ENCODE data around the gene COL4A1. TPM values are rescaled to one million over a fixed set of nuclear protein-coding genes. Genes with fewer than 3 reads are reported as not detected.

COL4A1 gene
- total RNA-seq, 1 donor from 2014 or later, result 105 TPM

DNA sequence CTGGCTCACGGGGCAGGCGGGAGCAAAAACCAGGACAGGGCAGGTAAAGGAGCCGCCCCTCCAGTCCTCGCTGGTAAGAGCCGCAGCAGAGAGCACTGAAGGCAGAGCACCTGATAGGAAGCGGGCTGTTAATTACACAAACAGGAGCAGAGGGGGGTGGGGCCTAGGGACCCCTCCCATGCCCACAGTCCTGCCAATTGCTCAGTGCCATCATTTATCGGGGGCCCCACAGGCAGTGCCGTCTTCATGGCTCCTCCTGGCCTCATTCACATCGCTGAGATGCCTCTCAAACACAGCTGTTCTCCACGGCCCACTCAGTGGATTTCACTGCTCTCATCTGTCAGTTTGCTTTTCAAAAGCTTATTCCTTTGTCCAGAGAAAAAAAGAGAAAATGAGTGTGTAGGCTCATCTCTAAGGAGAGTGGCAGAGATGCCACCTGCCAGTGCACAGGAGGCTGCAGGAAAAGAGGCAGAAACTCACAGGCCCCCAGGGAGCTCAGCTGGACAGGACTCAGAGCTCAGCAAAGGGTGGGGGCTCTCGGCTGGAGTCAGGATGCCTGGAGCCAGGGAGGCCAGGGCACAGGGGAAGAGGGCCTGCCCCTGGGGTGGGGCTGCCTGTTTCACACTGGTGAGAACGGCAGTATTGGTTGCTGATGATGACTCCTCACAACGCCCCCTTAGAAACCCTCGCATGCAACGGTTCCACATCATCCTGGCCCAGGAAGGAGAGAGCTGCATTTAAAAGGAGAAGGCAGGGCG is 174.6 kb downstream of the COL4A1 start:
- no peak overlapping the region for H3K9ac ChIP-seq
- no peaks in the 10 kb centered on the region for H3K27me3 ChIP-seq
- H3K27ac ChIP-seq, result no peak overlapping the region
- peaks cover 74% of the 10 kb centered on the region for H3K4me1 Mint-ChIP-seq
- H4K20me1 ChIP-seq (ENCODE audit: low read depth), result no peaks in the 10 kb centered on the region
- DNase-seq (ENCODE audit: low spot score), result no peak
- H3K9me3 ChIP-seq (ENCODE audit: low read depth), result no peaks in the 10 kb centered on the region
- H3K9me3 Mint-ChIP-seq, result peaks cover 13% of the 10 kb centered on the region
- H3K36me3 ChIP-seq, result no peaks in the 10 kb centered on the region
- H2AFZ ChIP-seq (replicated peaks), result peak overlapping the region; percentile 7
- H3K27me3 Mint-ChIP-seq (ENCODE audit: insufficient read depth, low read depth), result peaks cover 15% of the 10 kb centered on the region
- TF ChIP-seq, protein P1, sequence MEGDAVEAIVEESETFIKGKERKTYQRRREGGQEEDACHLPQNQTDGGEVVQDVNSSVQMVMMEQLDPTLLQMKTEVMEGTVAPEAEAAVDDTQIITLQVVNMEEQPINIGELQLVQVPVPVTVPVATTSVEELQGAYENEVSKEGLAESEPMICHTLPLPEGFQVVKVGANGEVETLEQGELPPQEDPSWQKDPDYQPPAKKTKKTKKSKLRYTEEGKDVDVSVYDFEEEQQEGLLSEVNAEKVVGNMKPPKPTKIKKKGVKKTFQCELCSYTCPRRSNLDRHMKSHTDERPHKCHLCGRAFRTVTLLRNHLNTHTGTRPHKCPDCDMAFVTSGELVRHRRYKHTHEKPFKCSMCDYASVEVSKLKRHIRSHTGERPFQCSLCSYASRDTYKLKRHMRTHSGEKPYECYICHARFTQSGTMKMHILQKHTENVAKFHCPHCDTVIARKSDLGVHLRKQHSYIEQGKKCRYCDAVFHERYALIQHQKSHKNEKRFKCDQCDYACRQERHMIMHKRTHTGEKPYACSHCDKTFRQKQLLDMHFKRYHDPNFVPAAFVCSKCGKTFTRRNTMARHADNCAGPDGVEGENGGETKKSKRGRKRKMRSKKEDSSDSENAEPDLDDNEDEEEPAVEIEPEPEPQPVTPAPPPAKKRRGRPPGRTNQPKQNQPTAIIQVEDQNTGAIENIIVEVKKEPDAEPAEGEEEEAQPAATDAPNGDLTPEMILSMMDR (IDR thresholded peaks at IDR 0.05), result no peak
- TF ChIP-seq EZH2 (IDR thresholded peaks at IDR 0.05) (no peak), EZH2phosphoT487 (IDR thresholded peaks at IDR 0.05) (no peak)
- H3K4me2 ChIP-seq, result peak overlapping the region; percentile 21
- peaks cover 61% of the 10 kb centered on the region for H3F3A ChIP-seq (ENCODE audit: low read depth)
- no peak overlapping the region for H3K4me3 Mint-ChIP-seq
- H3K79me2 ChIP-seq (ENCODE audit: low read depth), result no peaks in the 10 kb centered on the region
- H3K36me3 Mint-ChIP-seq, result peaks cover 4% of the 10 kb centered on the region
- H3K27ac Mint-ChIP-seq, result peak overlapping the region; percentile 59
- peaks cover 81% of the 10 kb centered on the region for H3K4me1 ChIP-seq
- no peak overlapping the region for H3K4me3 ChIP-seq

DNA sequence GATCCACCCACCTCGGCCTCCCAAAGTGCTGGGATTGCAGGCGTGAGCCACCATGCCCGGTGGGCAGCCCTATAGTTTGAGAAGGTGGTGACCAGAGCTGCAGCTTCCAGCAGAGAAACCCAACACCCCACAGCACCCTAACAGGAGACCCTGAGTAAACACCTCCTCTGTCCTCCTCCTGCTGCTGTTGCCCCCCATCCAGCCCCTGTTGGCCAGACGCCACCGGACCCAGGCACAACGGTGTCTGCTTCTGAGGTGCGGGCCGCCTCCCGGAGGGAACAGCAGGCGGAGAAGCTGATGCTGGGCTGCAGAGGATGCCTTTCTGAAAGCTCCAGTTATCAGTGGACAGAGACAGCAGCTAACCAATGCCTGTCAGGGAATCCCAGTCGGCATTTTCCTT is 175.5 kb downstream of the COL4A1 start:
- peaks cover 61% of the 10 kb centered on the region for H3F3A ChIP-seq (ENCODE audit: low read depth)
- H3K4me3 ChIP-seq, result no peak overlapping the region
- Mint-ChIP-seq H3K4me1 (peaks cover 75% of the 10 kb centered on the region), H3K4me3 (no peak overlapping the region), H3K36me3 (peaks cover 4% of the 10 kb centered on the region), H3K9me3 (peaks cover 19% of the 10 kb centered on the region), H3K27me3 (ENCODE audit: insufficient read depth, low read depth) (peaks cover 17% of the 10 kb centered on the region), H3K27ac (no peak overlapping the region)
- no peaks in the 10 kb centered on the region for H4K20me1 ChIP-seq (ENCODE audit: low read depth)
- DNase-seq (ENCODE audit: low spot score), result no peak
- no peaks in the 10 kb centered on the region for H3K9me3 ChIP-seq (ENCODE audit: low read depth)
- H3K4me2 ChIP-seq, result no peak overlapping the region
- H3K36me3 ChIP-seq, result no peaks in the 10 kb centered on the region
- no peak for TF ChIP-seq EZH2phosphoT487 (IDR thresholded peaks at IDR 0.05)
- no peak overlapping the region for H2AFZ ChIP-seq (replicated peaks)
- H3K9ac ChIP-seq, result no peak overlapping the region
- H3K27ac ChIP-seq, result no peak overlapping the region
- H3K4me1 ChIP-seq, result peaks cover 79% of the 10 kb centered on the region
- no peaks in the 10 kb centered on the region for H3K27me3 ChIP-seq
- H3K79me2 ChIP-seq (ENCODE audit: low read depth), result no peaks in the 10 kb centered on the region

DNA sequence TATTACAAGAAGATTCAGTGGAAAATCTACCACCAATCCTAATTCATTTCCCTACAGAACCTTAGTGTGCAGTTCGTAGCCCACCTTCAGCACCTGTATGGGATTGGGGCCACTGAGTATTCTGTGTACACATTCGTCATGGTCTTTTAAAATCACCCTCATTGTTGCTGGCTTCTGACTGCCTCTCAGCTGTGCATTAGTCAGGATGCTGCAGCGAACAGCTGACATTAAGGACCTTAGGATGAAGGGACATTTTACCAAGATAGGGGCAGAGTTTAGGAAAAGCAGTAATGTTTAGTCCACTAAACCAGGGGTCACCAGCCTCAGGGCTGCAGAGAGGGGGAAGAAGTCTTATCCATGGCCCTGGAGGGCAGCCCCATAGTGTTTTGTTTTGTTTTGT is 176.5 kb downstream of the COL4A1 start:
- peaks cover 61% of the 10 kb centered on the region for H3F3A ChIP-seq (ENCODE audit: low read depth)
- Mint-ChIP-seq H3K4me3 (no peak overlapping the region), H3K27ac (no peak overlapping the region), H3K4me1 (peaks cover 75% of the 10 kb centered on the region), H3K27me3 (ENCODE audit: insufficient read depth, low read depth) (peaks cover 17% of the 10 kb centered on the region), H3K36me3 (peaks cover 4% of the 10 kb centered on the region), H3K9me3 (peaks cover 19% of the 10 kb centered on the region)
- H3K4me1 ChIP-seq, result peaks cover 79% of the 10 kb centered on the region
- no peaks in the 10 kb centered on the region for H3K27me3 ChIP-seq
- no peak overlapping the region for H3K9ac ChIP-seq
- H3K9me3 ChIP-seq (ENCODE audit: low read depth), result no peaks in the 10 kb centered on the region
- no peak overlapping the region for H2AFZ ChIP-seq (replicated peaks)
- no peak overlapping the region for H3K27ac ChIP-seq
- no peak for TF ChIP-seq EZH2 (IDR thresholded peaks at IDR 0.05)
- TF ChIP-seq EZH2phosphoT487 (IDR thresholded peaks at IDR 0.05), result no peak
- TF ChIP-seq, protein P1 (IDR thresholded peaks at IDR 0.05), result no peak
- DNase-seq (ENCODE audit: low spot score), result no peak
- H4K20me1 ChIP-seq (ENCODE audit: low read depth), result no peaks in the 10 kb centered on the region
- H3K4me3 ChIP-seq, result no peak overlapping the region
- no peaks in the 10 kb centered on the region for H3K36me3 ChIP-seq
- H3K4me2 ChIP-seq, result peak overlapping the region; percentile 8
- H3K79me2 ChIP-seq (ENCODE audit: low read depth), result no peaks in the 10 kb centered on the region

DNA sequence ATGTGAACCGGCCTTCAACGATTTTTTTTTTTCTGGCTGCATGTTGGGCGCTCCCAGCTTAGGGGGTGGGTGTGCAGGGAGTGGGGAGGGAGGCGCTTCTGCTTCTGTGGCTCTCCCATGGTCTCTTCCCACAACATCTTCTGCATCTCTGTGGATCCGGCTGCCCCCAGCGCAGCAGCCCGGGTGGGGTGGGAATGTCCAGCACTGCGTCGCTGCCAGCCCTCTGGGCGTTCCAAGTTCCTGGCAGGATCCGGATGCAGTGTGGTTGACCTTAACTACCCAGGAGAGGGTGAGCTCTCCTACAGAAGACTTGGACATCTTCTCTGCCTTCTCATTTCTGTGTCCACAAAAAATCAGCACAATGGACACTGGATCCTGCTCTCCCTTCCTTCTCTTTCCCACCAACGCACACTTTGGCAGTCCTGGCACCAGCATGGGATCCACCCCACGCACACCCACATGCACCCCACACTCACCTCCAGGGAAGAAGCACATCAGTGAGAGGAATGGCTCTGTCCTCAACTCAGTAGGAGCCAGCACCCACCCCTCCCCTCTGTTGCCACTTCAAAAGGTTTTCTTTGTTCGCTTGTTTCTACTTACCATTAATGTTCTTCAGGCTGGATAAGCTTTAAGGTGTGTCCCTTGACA is 177.3 kb downstream of the COL4A1 start:
- H3K36me3 Mint-ChIP-seq, result peaks cover 4% of the 10 kb centered on the region
- Histone ChIP-seq H3K9ac (no peak overlapping the region), H3K27ac (no peak overlapping the region), H4K20me1 (ENCODE audit: low read depth) (no peaks in the 10 kb centered on the region), H3F3A (ENCODE audit: low read depth) (peaks cover 58% of the 10 kb centered on the region), H3K36me3 (no peaks in the 10 kb centered on the region), H3K27me3 (no peaks in the 10 kb centered on the region), H3K79me2 (ENCODE audit: low read depth) (no peaks in the 10 kb centered on the region), H3K9me3 (ENCODE audit: low read depth) (no peaks in the 10 kb centered on the region), H3K4me2 (no peak overlapping the region), H2AFZ (replicated peaks) (no peak overlapping the region), H3K4me1 (peaks cover 79% of the 10 kb centered on the region), H3K4me3 (no peak overlapping the region)
- peaks cover 19% of the 10 kb centered on the region for H3K9me3 Mint-ChIP-seq
- H3K4me1 Mint-ChIP-seq, result peaks cover 73% of the 10 kb centered on the region
- no peak overlapping the region for H3K4me3 Mint-ChIP-seq
- no peak for DNase-seq (ENCODE audit: low spot score)
- H3K27me3 Mint-ChIP-seq (ENCODE audit: insufficient read depth, low read depth), result peaks cover 16% of the 10 kb centered on the region
- H3K27ac Mint-ChIP-seq, result no peak overlapping the region
- TF ChIP-seq EZH2 (IDR thresholded peaks at IDR 0.05) (no peak), EZH2phosphoT487 (IDR thresholded peaks at IDR 0.05) (no peak)
- TF ChIP-seq, protein P1 (IDR thresholded peaks at IDR 0.05), result no peak

Measured in neural progenitor cell (in vitro differentiated cells).